HepG2 (cell line): ENCODE results near the gene GUK1. TPM values are rescaled to one million over a fixed set of nuclear protein-coding genes. Genes with fewer than 3 reads are reported as not detected.

ENCODE experiments used
- GMEB2 ChIP-seq: IDR thresholded peaks from 2 replicates; pipeline ENCODE4 v1.6.1; 2016; ENCODE audit warnings: missing biosample characterization, missing genetic modification reagents, low read depth
- KMT2B ChIP-seq: IDR thresholded peaks from 2 replicates; pipeline ENCODE4 v1.6.1; 2016; ENCODE audit warnings: missing genetic modification reagents, missing compliant biosample characterization
- MAFF ChIP-seq: IDR thresholded peaks from 2 replicates; pipeline ENCODE4 v1.6.1; 2011; ENCODE audit warnings: low read depth, low read length, improper control_type of control experiment
- MBNL3 ChIP-seq: fragments of 250-450 bp; sonication (Bioruptor Pico); conservative IDR thresholded peaks from 2 replicates; pipeline ENCODE4 v1.8.0; 2022; ENCODE audit warnings: mild to moderate bottlenecking, inconsistent platforms
- NFE2L1 ChIP-seq: sonication (generic); formaldehyde crosslinking; IDR thresholded peaks from 2 replicates; pipeline ENCODE4 v1.4.0; 2020; ENCODE audit warnings: missing genetic modification reagents, mild to moderate bottlenecking, borderline replicate concordance
- NFIB ChIP-seq: sonication (generic); formaldehyde crosslinking; IDR thresholded peaks from 2 replicates; pipeline ENCODE4 v1.9.0; 2021; ENCODE audit warnings: missing genetic modification reagents, mild to moderate bottlenecking, borderline replicate concordance
- PATZ1 ChIP-seq: sonication (generic); formaldehyde crosslinking; IDR thresholded peaks from 2 replicates; pipeline ENCODE4 v1.4.0; 2020; ENCODE audit warnings: missing genetic modification reagents
- RAD51 ChIP-seq: fragments of 450-650 bp; IDR thresholded peaks from 2 replicates; pipeline ENCODE4 v1.6.1; 2016; ENCODE audit warnings: borderline replicate concordance
- SCMH1 ChIP-seq: sonication (generic); formaldehyde crosslinking; IDR thresholded peaks from 2 replicates; pipeline ENCODE4 v1.9.0; 2021; ENCODE audit warnings: missing genetic modification reagents, mild to moderate bottlenecking, borderline replicate concordance
- SRSF9 ChIP-seq: fragments of 200-400 bp; formaldehyde crosslinking; IDR thresholded peaks from 2 replicates; pipeline ENCODE4 v1.6.1; 2018; ENCODE audit warnings: borderline replicate concordance, mild to moderate bottlenecking, low read depth, low read length; ENCODE audit not compliant: insufficient read depth, poor library complexity, severe bottlenecking
- ZBTB33 ChIP-seq: sonication (generic); formaldehyde crosslinking; IDR thresholded peaks from 2 replicates; pipeline ENCODE4 v1.4.0; 2020; ENCODE audit warnings: missing genetic modification reagents
- ZNF10 ChIP-seq: sonication (generic); formaldehyde crosslinking; IDR thresholded peaks from 2 replicates; pipeline ENCODE4 v1.4.0; 2020; ENCODE audit warnings: mild to moderate bottlenecking, low read depth, missing genetic modification reagents, borderline replicate concordance
- ZNF274 ChIP-seq: sonication (generic); formaldehyde crosslinking; IDR thresholded peaks from 2 replicates; pipeline ENCODE4 v1.5.1; 2020; ENCODE audit warnings: mild to moderate bottlenecking, missing genetic modification reagents
- ZNF512B ChIP-seq: sonication (generic); formaldehyde crosslinking; IDR thresholded peaks from 2 replicates; pipeline ENCODE4 v1.5.1; 2020; ENCODE audit warnings: missing genetic modification reagents, mild to moderate bottlenecking, borderline replicate concordance
- ZNF782 ChIP-seq: sonication (generic); formaldehyde crosslinking; IDR thresholded peaks from 2 replicates; pipeline ENCODE4 v1.4.0; 2020; ENCODE audit warnings: missing genetic modification reagents, mild to moderate bottlenecking, borderline replicate concordance
- polyA plus RNA-seq, 8 experiments: library from polyadenylated mRNA; depleted of rRNA in 3 of 8; stranded (reverse) in 7 of 8; unstranded in 1 of 8; fragments of >200 nt; fragmentation: Illumina TruSeq in 4 of 8; extraction: Trizol in 4 of 8; gene quantifications; 2 replicates each; pipeline versions ENCODE4 v1.2.1 to v1.2.3, GENCODE V29; 2011 to 2016; ENCODE audit warnings: low read depth in 4 of 8, missing spikeins in 1 of 8, mixed read lengths in 1 of 8; ENCODE audit not compliant: insufficient read depth in 1 of 8
- total RNA-seq, 5 experiments: library from RNA; depleted of rRNA; stranded (reverse); fragments of >200 nt; fragmentation: Illumina TruSeq; extraction: Trizol; gene quantifications; 2 replicates each; pipeline ENCODE4 v1.2.3, GENCODE V29; 2016; ENCODE audit warnings: low read depth in 1 of 5

GUK1 gene
- total and polyA plus RNA-seq, 2 of the 13 experiments (the other 11 are each of a cell fraction or from before 2014, with no cell fraction given), result 116 to 154 TPM

GRCh38 chr1:228162286-228163006 lies 22.4 kb downstream of the GUK1 start (continued):
- TF ChIP-seq ZBTB33 (CRISPR knock-in tag) (peak; percentile 68; the same call in 1 of the 2 replicates), NFE2L1 (CRISPR knock-in tag) (no peak), ZNF10 (CRISPR knock-in tag) (no peak), SCMH1 (no peak), ZNF274 (no peak), SRSF9 (no peak), MAFF (no peak), NFIB (CRISPR knock-in tag) (no peak), ZNF782 (CRISPR knock-in tag) (no peak), RAD51 (no peak), MBNL3 (CRISPR knock-in tag) (no peak), KMT2B (no peak), ZNF512B (CRISPR knock-in tag) (no peak), PATZ1 (CRISPR knock-in tag) (0 out of 2 replicates have a peak, but pooled peaks have one; percentile 39), GMEB2 (CRISPR knock-in tag) (no peak)
